Esophagus muscularis mucosa (tissue), 4 donors: ENCODE results near the gene MAT2B. TPM values are rescaled to one million over a fixed set of nuclear protein-coding genes. Genes with fewer than 3 reads are reported as not detected.

Source experiments
- DNase-seq: peaks from one replicate; pipeline ENCODE4 v3.0.0-alpha.2; 2017; ENCODE audit errors: extremely low spot score
- H3K27ac ChIP-seq, 4 donors: fragments of 200-600 bp; sonication (generic); replicated peaks in 1 of 4; 1 replicate in 3 of 4; 2 replicates in 1 of 4; pipeline ENCODE4 v1.5.1; 2016 to 2019; ENCODE audit warnings: mild to moderate bottlenecking in 1 of 4
- H3K27me3 ChIP-seq, 4 donors: fragments of 200-600 bp; sonication (generic); one replicate each; pipeline versions ENCODE4 v1.5.1 to v1.6.0; 2016 to 2019
- H3K36me3 ChIP-seq, 4 donors: fragments of 200-600 bp; sonication (generic); one replicate each; pipeline ENCODE4 v1.5.1; 2016 to 2019
- H3K4me1 ChIP-seq, 4 donors: fragments of 200-600 bp; sonication (generic); one replicate each; pipeline ENCODE4 v1.5.1; 2016 to 2019
- H3K4me3 ChIP-seq, 4 donors: fragments of 200-600 bp; sonication (generic); 1 replicate in 2 of 4; 2 replicates in 2 of 4; pipeline ENCODE4 v1.5.1; 2016 to 2019; ENCODE audit warnings: mild to moderate bottlenecking in 4 of 4, moderate library complexity in 1 of 4
- H3K9me3 ChIP-seq, 4 donors: fragments of 200-600 bp; sonication (generic); 1 replicate in 3 of 4; 2 replicates in 1 of 4; pipeline ENCODE4 v1.5.1; 2016 to 2019
- CTCF ChIP-seq, 3 experiments: fragments of 200-600 bp in 2 of 3; fragments of 450-650 bp in 1 of 3; sonication (generic) in 2 of 3; IDR thresholded peaks; one replicate each; pipeline ENCODE4 v1.5.1; 2017 to 2019; ENCODE audit warnings: antibody characterized with exemption in 3 of 3, mild to moderate bottlenecking in 2 of 3, moderate library complexity in 1 of 3
- EP300 ChIP-seq: sonication (generic); formaldehyde crosslinking; IDR thresholded peaks from one replicate; pipeline ENCODE4 v1.6.1; 2017; ENCODE audit warnings: antibody characterized with exemption
- POLR2A ChIP-seq: fragments of 450-650 bp; IDR thresholded peaks from one replicate; pipeline ENCODE4 v1.6.1; 2017; ENCODE audit warnings: antibody characterized with exemption, moderate library complexity, mild to moderate bottlenecking, low read depth
- POLR2AphosphoS5 ChIP-seq, 2 donors: sonication (generic); formaldehyde crosslinking; IDR thresholded peaks; one replicate each; pipeline ENCODE4 v1.6.1; 2017; ENCODE audit warnings: antibody characterized with exemption in 2 of 2
- WGBS: methylation state at CpG from one replicate; pipeline ENCODE4 v1.1.5; 2018; 5-methylcytosine and 5-hydroxymethylcytosine counted together
- intact Hi-C: fragments of 100-400 bp; cut with DNase I; formaldehyde crosslinking; loops from one replicate; pipeline ENCODE4 v1.15.1; 2023
- total RNA-seq, 4 donors: library from RNA; depleted of rRNA; stranded (reverse); fragments of >200 nt; gene quantifications; one replicate each; pipeline versions ENCODE4 v1.1.0 to v1.2.1, GENCODE V29; 2016

The MAT2B gene
- total RNA-seq, 4 donors from 2014 or later = 42.5 to 60.8 (median 52.5) TPM

- Histone ChIP-seq H3K27ac (no peak overlapping the region), H3K36me3 (no peaks in the 10 kb centered on the region), H3K9me3 (no peaks in the 10 kb centered on the region), H3K4me1 (peaks cover 15 to 21% (median 20%) of the 10 kb centered on the region in 4 donors), H3K27me3 (peaks cover 0 to 36% (median 6%) of the 10 kb centered on the region in 4 donors), H3K4me3 (peak overlapping the region in 1 of 4 donors; percentile 45)
- 55% methylated on average over 3 of the region's 3 CpGs for WGBS
- DNase-seq = no peak
- intact Hi-C loops = no loop called here
- TF ChIP-seq CTCF (IDR thresholded peaks at IDR 0.05) (no peak), EP300 (no peak), POLR2A (no peak)
These were observed 61.3 kb downstream of the MAT2B start for GRCh38 chr5:163566678-163567077.

- H3K27me3 ChIP-seq = peaks cover 0 to 36% (median 6%) of the 10 kb centered on the region in 4 donors
- DNase-seq = no peak
- H3K4me3 ChIP-seq = no peak overlapping the region
- peaks cover 15 to 21% (median 20%) of the 10 kb centered on the region in 4 donors for H3K4me1 ChIP-seq
- 88% methylated on average over 1 of the region's 1 CpG for WGBS
- no peak overlapping the region for H3K27ac ChIP-seq
- no peaks in the 10 kb centered on the region for H3K36me3 ChIP-seq
- no peaks in the 10 kb centered on the region for H3K9me3 ChIP-seq
- intact Hi-C loops = no loop called here
- TF ChIP-seq EP300 = no peak
- no peak for TF ChIP-seq POLR2AphosphoS5 (IDR thresholded peaks at IDR 0.05)
- TF ChIP-seq POLR2A = no peak
- no peak for TF ChIP-seq CTCF (IDR thresholded peaks at IDR 0.05)
These were observed 62.4 kb downstream of the MAT2B start for GRCh38 chr5:163567811-163568210.

Other genes with a start within 250 kb of the MAT2B start
- 100 to 1,000 TPM in 3 of 4 donors, 10 to 100 TPM in 1; 99.1 to 179 (median 138) TPM for gene CCNG1, start 68.0 kb upstream of the MAT2B start, total RNA-seq
- 10 to 100 TPM in 1 of 4 donors, 1 to 10 TPM in 3; 7.6 to 12.5 (median 9.7) TPM for gene NUDCD2, start 45.5 kb upstream of the MAT2B start, total RNA-seq
- gene HMMR, start 45.0 kb upstream of the MAT2B start, total RNA-seq = under 1 TPM in 3 of 4 donors, not detected in 1; 0.17 to 0.57 (median 0.26) TPM